H1 (cell line): ENCODE data around the gene NPHP4. TPM values are rescaled to one million over a fixed set of nuclear protein-coding genes. Genes with fewer than 3 reads are reported as not detected.
A peak's percentile ranks its signal among the peaks of the same experiment; 100 is the strongest.

Source experiments
- CTCF ChIA-PET: fragments of 300-600 bp; sonication (Branson Sonifier 250); formaldehyde crosslinking; loops from one replicate; lab custom pipeline; 2021; ENCODE audit not compliant: partially characterized antibody; lab: Charles Lee
- POLR2A ChIA-PET: fragments of 300-600 bp; sonication (Branson Sonifier 250); formaldehyde crosslinking; loops from one replicate; lab custom pipeline; 2021; ENCODE audit warnings: inconsistent platforms; ENCODE audit not compliant: partially characterized antibody; lab: Charles Lee
- DNase-seq, 2 experiments: peaks; one replicate each; pipeline versions ENCODE4 v3.0.0 to v3.0.0-alpha.2; 2010 to 2022; ENCODE audit warnings: low spot score in 2 of 2, low read depth in 1 of 2, mixed read lengths in 1 of 2
- FAIRE-seq: peaks from 2 replicates; lab custom pipeline; 2011; peaks lifted over from hg19 to GRCh38; lab: Jason Lieb, UNC
- H2AFZ ChIP-seq: 2 replicates; pipeline ENCODE4 v1.8.1; 2012; ENCODE audit warnings: low read length, inconsistent platforms
- H2AK5ac ChIP-seq: 2 replicates; pipeline ENCODE4 v1.6.1; 2013; ENCODE audit warnings: low read depth, low read length
- H2BK120ac ChIP-seq: replicated peaks from 2 replicates; pipeline ENCODE3; 2013; ENCODE audit warnings: low read depth, low read length, inconsistent platforms
- H2BK12ac ChIP-seq: 2 replicates; pipeline ENCODE4 v1.6.1; 2013; ENCODE audit warnings: low read depth, low read length
- H2BK15ac ChIP-seq: 2 replicates; pipeline ENCODE4 v1.6.1; 2013; ENCODE audit warnings: low read length
- H2BK20ac ChIP-seq: 2 replicates; pipeline ENCODE4 v1.6.1; 2013; ENCODE audit warnings: low read length
- H2BK5ac ChIP-seq: 2 replicates; pipeline ENCODE4 v1.6.1; 2013; ENCODE audit warnings: low read depth, low read length
- H3K14ac ChIP-seq: 2 replicates; pipeline ENCODE4 v1.6.1; 2013; ENCODE audit warnings: inconsistent platforms; ENCODE audit not compliant: insufficient read length
- H3K18ac ChIP-seq: 2 replicates; pipeline ENCODE4 v1.6.1; 2013; ENCODE audit warnings: low read length; ENCODE audit errors: extremely low read depth
- H3K23ac ChIP-seq: 2 replicates; pipeline ENCODE4 v1.6.1; 2013; ENCODE audit warnings: inconsistent platforms; ENCODE audit not compliant: insufficient read length
- H3K23me2 ChIP-seq: 2 replicates; pipeline ENCODE4 v1.6.1; 2013; ENCODE audit warnings: low read depth, low read length
- H3K27ac ChIP-seq: 2 replicates; pipeline ENCODE4 v1.6.1; 2011; ENCODE audit warnings: low read depth, low read length, inconsistent platforms
- H3K27me3 ChIP-seq, 4 experiments: replicated peaks in 1 of 4; 1 replicate in 1 of 4; 2 replicates in 3 of 4; pipeline versions ENCODE4 v1.6.1 to v1.8.1; 2011 to 2013; ENCODE audit warnings: low read length in 3 of 4, mild to moderate bottlenecking in 3 of 4, inconsistent platforms in 2 of 4, mixed read lengths in 2 of 4, moderate library complexity in 1 of 4; ENCODE audit not compliant: control insufficient read depth in 3 of 4, insufficient read depth in 3 of 4; ENCODE audit errors: extremely low read depth in 1 of 4
- H3K36me3 ChIP-seq, 4 experiments: 2 replicates each; pipeline versions ENCODE4 v1.6.1 to v1.8.1; 2011 to 2013; ENCODE audit warnings: mild to moderate bottlenecking in 4 of 4, low read length in 3 of 4, moderate library complexity in 2 of 4, control low read depth in 1 of 4, inconsistent platforms in 1 of 4; ENCODE audit not compliant: insufficient read depth in 4 of 4, control insufficient read depth in 2 of 4
- H3K4ac ChIP-seq: replicated peaks from 2 replicates; pipeline ENCODE3; 2013; ENCODE audit warnings: low read length, low read depth, mixed read lengths, inconsistent platforms; ENCODE audit not compliant: insufficient read length
- H3K4me1 ChIP-seq, 4 experiments: replicated peaks in 1 of 4; 1 replicate in 1 of 4; 2 replicates in 3 of 4; pipeline versions ENCODE4 v1.6.1 to v1.8.1; 2011 to 2013; ENCODE audit warnings: low read length in 3 of 4, inconsistent platforms in 2 of 4, mixed read lengths in 1 of 4; ENCODE audit not compliant: insufficient read depth in 4 of 4, control insufficient read depth in 3 of 4
- H3K4me2 ChIP-seq, 2 experiments: 2 replicates each; pipeline versions ENCODE4 v1.6.1 to v1.8.1; 2011 to 2013; ENCODE audit warnings: low read depth in 2 of 2, low read length in 2 of 2, control low read depth in 1 of 2, inconsistent platforms in 1 of 2, mild to moderate bottlenecking in 1 of 2; ENCODE audit not compliant: insufficient read depth in 1 of 2
- H3K4me3 ChIP-seq, 4 experiments: fragments of 200-600, 300-600 bp in 1 of 4; sonication (generic), shearing (Covaris generic), sonication (Bioruptor Twin) in 1 of 4; 2 replicates each; pipeline versions ENCODE4 v1.5.1 to v1.8.1; 2011 to 2016; ENCODE audit warnings: low read length in 4 of 4, low read depth in 3 of 4, control low read depth in 2 of 4, inconsistent platforms in 2 of 4, mild to moderate bottlenecking in 2 of 4, mixed read lengths in 1 of 4, moderate library complexity in 1 of 4; ENCODE audit not compliant: insufficient read depth in 2 of 4; ENCODE audit errors: extremely low read depth in 1 of 4
- H3K56ac ChIP-seq: replicated peaks from 2 replicates; pipeline ENCODE3; 2013; ENCODE audit warnings: low read depth, mild to moderate bottlenecking, mixed read lengths, low read length, inconsistent platforms; ENCODE audit not compliant: insufficient read length
- H3K79me1 ChIP-seq: 2 replicates; pipeline ENCODE4 v1.6.1; 2013; ENCODE audit warnings: low read depth, low read length, control low read depth
- H3K79me2 ChIP-seq, 2 experiments: 2 replicates each; pipeline versions ENCODE4 v1.6.1 to v1.8.1; 2012 to 2013; ENCODE audit warnings: low read length in 2 of 2, mild to moderate bottlenecking in 2 of 2, inconsistent platforms in 1 of 2; ENCODE audit not compliant: insufficient read depth in 2 of 2, control insufficient read depth in 1 of 2
- H3K9ac ChIP-seq, 4 experiments: replicated peaks in 1 of 4; 1 replicate in 1 of 4; 2 replicates in 3 of 4; pipeline versions ENCODE4 v1.6.1 to v1.8.1; 2011 to 2013; ENCODE audit warnings: low read depth in 3 of 4, low read length in 3 of 4, control low read depth in 2 of 4, mild to moderate bottlenecking in 2 of 4, moderate library complexity in 2 of 4, inconsistent platforms in 1 of 4; ENCODE audit errors: extremely low read depth in 1 of 4
- H3K9me3 ChIP-seq, 2 experiments: 2 replicates each; pipeline versions ENCODE4 v1.6.1 to v1.8.1; 2012 to 2013; ENCODE audit warnings: mild to moderate bottlenecking in 2 of 2, moderate library complexity in 2 of 2, control low read depth in 1 of 2, inconsistent platforms in 1 of 2, low read depth in 1 of 2, low read length in 1 of 2, mixed read lengths in 1 of 2; ENCODE audit not compliant: insufficient read depth in 2 of 2
- H4K20me1 ChIP-seq, 2 experiments: replicated peaks in 1 of 2; 2 replicates each; pipeline versions ENCODE3 to v1.8.1; 2011 to 2013; ENCODE audit warnings: inconsistent platforms in 2 of 2, low read length in 2 of 2, mild to moderate bottlenecking in 1 of 2; ENCODE audit not compliant: insufficient read depth in 2 of 2, control insufficient read depth in 1 of 2
- H4K5ac ChIP-seq: 2 replicates; pipeline ENCODE4 v1.6.1; 2013; ENCODE audit warnings: low read length, low read depth, mixed read lengths, inconsistent platforms; ENCODE audit not compliant: insufficient read length
- H4K8ac ChIP-seq: 2 replicates; pipeline ENCODE4 v1.8.0; 2013; ENCODE audit warnings: mild to moderate bottlenecking, moderate library complexity, low read length, inconsistent platforms; ENCODE audit not compliant: insufficient read depth; ENCODE audit errors: extremely low read depth
- H4K91ac ChIP-seq: replicated peaks from 2 replicates; pipeline ENCODE3; 2013; ENCODE audit warnings: low read length, mixed read lengths, inconsistent platforms; ENCODE audit not compliant: insufficient read length
- ASH2L ChIP-seq: fragments of 200-600, 300-600 bp; sonication (generic); IDR thresholded peaks from one replicate; pipeline ENCODE4 v1.7.1; 2017; ENCODE audit warnings: low read length
- BACH1 ChIP-seq: IDR thresholded peaks from 2 replicates; pipeline ENCODE4 v1.6.1; 2012; ENCODE audit warnings: low read length, improper control_type of control experiment
- CBX5 ChIP-seq: fragments of 300-800, 300-1000 bp; sonication (generic); IDR thresholded peaks from 2 replicates; pipeline ENCODE4 v1.7.1; 2016; ENCODE audit warnings: antibody characterized with exemption, low read length, low read depth
- CHD2 ChIP-seq: IDR thresholded peaks from 2 replicates; pipeline ENCODE4 v1.6.1; 2012; ENCODE audit warnings: low read length, improper control_type of control experiment
- GABPA ChIP-seq: IDR thresholded peaks from 2 replicates; pipeline ENCODE4 v1.6.1; 2011; ENCODE audit warnings: mild to moderate bottlenecking, low read length, moderate library complexity, borderline replicate concordance; ENCODE audit not compliant: insufficient read depth
- KDM4A ChIP-seq: IDR thresholded peaks from one replicate; pipeline ENCODE4 v1.7.1; 2012; ENCODE audit warnings: low read depth, mild to moderate bottlenecking, moderate library complexity, low read length, inconsistent platforms; ENCODE audit not compliant: severe bottlenecking
- POLR2A ChIP-seq, 2 experiments: IDR thresholded peaks; 1 replicate in 1 of 2; 2 replicates in 1 of 2; pipeline ENCODE4 v1.6.1; 2011; ENCODE audit warnings: low read depth in 2 of 2, low read length in 2 of 2, mild to moderate bottlenecking in 2 of 2; ENCODE audit errors: control extremely low read depth in 1 of 2
- POLR2AphosphoS5 ChIP-seq: IDR thresholded peaks from 2 replicates; pipeline ENCODE4 v1.6.1; 2011; ENCODE audit warnings: low read depth, low read length
- RBBP5 ChIP-seq: IDR thresholded peaks from 2 replicates; pipeline ENCODE4 v1.7.1; 2012; ENCODE audit warnings: low read depth, mild to moderate bottlenecking, inconsistent platforms, low read length, moderate library complexity, borderline replicate concordance
- TBP ChIP-seq: IDR thresholded peaks from 2 replicates; pipeline ENCODE4 v1.6.1; 2011; ENCODE audit warnings: low read depth, low read length, improper control_type of control experiment
- TCF12 ChIP-seq: IDR thresholded peaks from 2 replicates; pipeline ENCODE4 v1.6.1; 2011; ENCODE audit warnings: low read depth, mild to moderate bottlenecking, low read length
- TEAD4 ChIP-seq: IDR thresholded peaks from 2 replicates; pipeline ENCODE4 v1.6.1; 2012; ENCODE audit warnings: low read depth, low read length, inconsistent platforms, mixed read lengths
- WGBS, 2 experiments: shearing (Covaris generic) in 1 of 2; methylation state at CpG; one replicate each; pipeline versions ENCODE4 v1.1.6 to v1.1.7; 2013 to 2015; ENCODE audit warnings: low lambda C conversion rate in 2 of 2, mixed read lengths in 2 of 2, inconsistent platforms in 1 of 2, low coverage in 1 of 2, missing lambda C conversion rate in 1 of 2; ENCODE audit not compliant: insufficient replicate concordance in 2 of 2, insufficient coverage in 1 of 2, insufficient read length in 1 of 2; ENCODE audit errors: extremely low coverage in 1 of 2, missing lambda C conversion rate in 1 of 2; 5-methylcytosine and 5-hydroxymethylcytosine counted together
- polyA plus RNA-seq, 7 experiments: library from polyadenylated mRNA; depleted of rRNA in 3 of 7; stranded (reverse) in 5 of 7; unstranded in 2 of 7; fragments of >200 nt in 5 of 7; fragments of 200-250 nt in 2 of 7; gene quantifications; 1 replicate in 5 of 7; 2 replicates in 1 of 7; 4 replicates in 1 of 7; pipeline versions ENCODE4 v1.2.1 to v1.2.3, GENCODE V29; 2011 to 2013; ENCODE audit warnings: missing spikeins in 2 of 7, mixed read lengths in 2 of 7
- total RNA-seq: library from RNA; stranded (reverse); fragmentation: NEBNext Ultra II Directional; extraction: Animal tissue kit (Norgen Biotek cat#: 25700); gene quantifications from 2 replicates; pipeline ENCODE4 v1.2.1, GENCODE V29; 2021
- TF ChIP-seq, protein P1 (sequence below), 3 experiments: IDR thresholded peaks; 1 replicate in 2 of 3; 2 replicates in 1 of 3; pipeline versions ENCODE4 v1.5.1 to v1.6.1; 2011; ENCODE audit warnings: low read length in 3 of 3, mild to moderate bottlenecking in 3 of 3, inconsistent platforms in 2 of 3, low read depth in 1 of 3, moderate library complexity in 1 of 3; ENCODE audit not compliant: insufficient read depth in 1 of 3; ENCODE audit errors: control extremely low read depth in 1 of 3

NPHP4 gene
- total and polyA plus RNA-seq, 2 of the 8 experiments (the other 6 are each of a cell fraction or from before 2014, with no cell fraction given), result 5.8 to 14.0 TPM

DNA sequence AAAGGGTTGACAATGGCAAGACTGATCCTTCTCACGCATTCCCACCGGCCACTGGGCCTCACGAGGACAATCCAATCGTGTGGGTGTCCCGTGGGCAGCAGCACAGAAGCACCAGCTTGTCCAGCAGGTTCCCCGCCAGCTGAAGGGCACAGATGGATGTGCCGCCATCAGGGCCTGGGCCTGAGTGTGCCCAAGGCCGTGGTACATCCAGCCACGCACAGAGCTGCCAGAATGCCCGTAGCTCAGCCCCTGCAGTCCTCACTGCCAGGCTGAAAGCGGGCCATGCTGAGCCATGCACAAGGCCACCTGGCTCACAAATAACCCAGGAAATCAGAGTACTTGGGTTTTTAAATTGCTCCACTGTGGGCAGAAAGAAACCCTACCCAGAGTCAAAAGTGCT is 7.0 kb downstream of the NPHP4 start:
- Histone ChIP-seq H4K91ac (no peak overlapping the region), H2BK5ac (no peak overlapping the region), H3K18ac (no peak overlapping the region), H3K4me1 (peaks cover 6 to 8% (median 6%) of the 10 kb centered on the region in 4 experiments; a peak in 6 of 7 replicates), H3K56ac (no peak overlapping the region), H4K8ac (peak overlapping the region; percentile 31; the same call in 1 of the 2 replicates), H4K5ac (no peak overlapping the region), H3K9ac (no peak overlapping the region), H3K9me3 (no peaks in the 10 kb centered on the region), H4K20me1 (peaks cover 0 to 8% of the 10 kb centered on the region in 2 experiments), H3K14ac (no peak overlapping the region), H3K4me3 (no peak overlapping the region), H2BK12ac (no peak overlapping the region), H3K23me2 (peaks cover 2% of the 10 kb centered on the region; the same call in 1 of the 2 replicates), H3K4ac (no peak overlapping the region), H2BK15ac (no peak overlapping the region), H2BK20ac (no peak overlapping the region), H3K4me2 (no peak overlapping the region), H3K27ac (no peak overlapping the region), H2AFZ (no peak overlapping the region), H3K79me2 (peaks cover 0 to 5% of the 10 kb centered on the region in 2 experiments; a peak in 2 of 4 replicates), H3K36me3 (no peaks in the 10 kb centered on the region), H3K27me3 (no peaks in the 10 kb centered on the region; a peak in 1 of 7 replicates), H2AK5ac (no peak overlapping the region), H2BK120ac (no peak overlapping the region), H3K23ac (no peak overlapping the region), H3K79me1 (peaks cover 4% of the 10 kb centered on the region; the same call in 1 of the 2 replicates)
- WGBS, 2 experiments, result 89% methylated on average over 11 of the region's 11 CpGs; no CpG with 5 or more reads in 1 of the 2 experiments
- ChIA-PET CTCF (interaction anchor here (1.0 to 1.3 kb wide), 3 partner anchors 11 to 49 kb away, joined by 3 read pairs; no protein-coding TSS in a partner anchor), POLR2A (no interaction called here)
- no peak for FAIRE-seq
- no peak for DNase-seq
- no peak for TF ChIP-seq TCF12
- no peak for TF ChIP-seq CBX5
- no peak for TF ChIP-seq CHD2
- TF ChIP-seq TBP, result no peak
- TF ChIP-seq KDM4A, result no peak
- TF ChIP-seq TEAD4, result no peak
- TF ChIP-seq ASH2L, result no peak
- TF ChIP-seq POLR2A (IDR thresholded peaks at IDR 0.05; ENCODE audit: control extremely low read depth in 1 of 2, low read depth in 2 of 2, low read length in 2 of 2), result no peak
- TF ChIP-seq, protein P1, sequence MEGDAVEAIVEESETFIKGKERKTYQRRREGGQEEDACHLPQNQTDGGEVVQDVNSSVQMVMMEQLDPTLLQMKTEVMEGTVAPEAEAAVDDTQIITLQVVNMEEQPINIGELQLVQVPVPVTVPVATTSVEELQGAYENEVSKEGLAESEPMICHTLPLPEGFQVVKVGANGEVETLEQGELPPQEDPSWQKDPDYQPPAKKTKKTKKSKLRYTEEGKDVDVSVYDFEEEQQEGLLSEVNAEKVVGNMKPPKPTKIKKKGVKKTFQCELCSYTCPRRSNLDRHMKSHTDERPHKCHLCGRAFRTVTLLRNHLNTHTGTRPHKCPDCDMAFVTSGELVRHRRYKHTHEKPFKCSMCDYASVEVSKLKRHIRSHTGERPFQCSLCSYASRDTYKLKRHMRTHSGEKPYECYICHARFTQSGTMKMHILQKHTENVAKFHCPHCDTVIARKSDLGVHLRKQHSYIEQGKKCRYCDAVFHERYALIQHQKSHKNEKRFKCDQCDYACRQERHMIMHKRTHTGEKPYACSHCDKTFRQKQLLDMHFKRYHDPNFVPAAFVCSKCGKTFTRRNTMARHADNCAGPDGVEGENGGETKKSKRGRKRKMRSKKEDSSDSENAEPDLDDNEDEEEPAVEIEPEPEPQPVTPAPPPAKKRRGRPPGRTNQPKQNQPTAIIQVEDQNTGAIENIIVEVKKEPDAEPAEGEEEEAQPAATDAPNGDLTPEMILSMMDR (IDR thresholded peaks at IDR 0.05; ENCODE audit: control extremely low read depth in 1 of 3, insufficient read depth in 1 of 3, low read depth in 1 of 3, low read length in 3 of 3), result no peak
- TF ChIP-seq GABPA, result no peak
- no peak for TF ChIP-seq POLR2AphosphoS5
- TF ChIP-seq BACH1, result no peak
- no peak for TF ChIP-seq RBBP5
